ENCODE data around the gene RELB.

DNA sequence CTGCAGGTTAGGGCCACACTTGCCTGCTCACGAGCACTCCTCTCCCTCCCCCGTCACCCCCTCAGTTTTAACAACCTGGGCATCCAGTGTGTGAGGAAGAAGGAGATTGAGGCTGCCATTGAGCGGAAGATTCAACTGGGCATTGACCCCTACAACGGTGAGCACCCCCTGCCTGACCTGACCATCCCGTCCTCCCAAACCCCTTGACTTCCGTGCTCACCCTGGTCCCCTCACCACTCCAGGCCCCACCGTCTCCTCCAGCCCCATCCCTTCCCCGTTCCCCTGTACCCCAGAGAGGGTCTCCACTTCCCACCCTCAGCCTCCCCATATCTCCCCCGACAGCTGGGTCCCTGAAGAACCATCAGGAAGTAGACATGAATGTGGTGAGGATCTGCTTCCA lies 24.0 kb downstream of the RELB start:
- TF ChIP-seq, protein P1, sequence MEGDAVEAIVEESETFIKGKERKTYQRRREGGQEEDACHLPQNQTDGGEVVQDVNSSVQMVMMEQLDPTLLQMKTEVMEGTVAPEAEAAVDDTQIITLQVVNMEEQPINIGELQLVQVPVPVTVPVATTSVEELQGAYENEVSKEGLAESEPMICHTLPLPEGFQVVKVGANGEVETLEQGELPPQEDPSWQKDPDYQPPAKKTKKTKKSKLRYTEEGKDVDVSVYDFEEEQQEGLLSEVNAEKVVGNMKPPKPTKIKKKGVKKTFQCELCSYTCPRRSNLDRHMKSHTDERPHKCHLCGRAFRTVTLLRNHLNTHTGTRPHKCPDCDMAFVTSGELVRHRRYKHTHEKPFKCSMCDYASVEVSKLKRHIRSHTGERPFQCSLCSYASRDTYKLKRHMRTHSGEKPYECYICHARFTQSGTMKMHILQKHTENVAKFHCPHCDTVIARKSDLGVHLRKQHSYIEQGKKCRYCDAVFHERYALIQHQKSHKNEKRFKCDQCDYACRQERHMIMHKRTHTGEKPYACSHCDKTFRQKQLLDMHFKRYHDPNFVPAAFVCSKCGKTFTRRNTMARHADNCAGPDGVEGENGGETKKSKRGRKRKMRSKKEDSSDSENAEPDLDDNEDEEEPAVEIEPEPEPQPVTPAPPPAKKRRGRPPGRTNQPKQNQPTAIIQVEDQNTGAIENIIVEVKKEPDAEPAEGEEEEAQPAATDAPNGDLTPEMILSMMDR (IDR thresholded peaks at IDR 0.05) = no peak
- TF ChIP-seq POLR2A (IDR thresholded peaks at IDR 0.05) = no peak
